ENCODE measurements around the gene PDIA6. TPM values are rescaled to one million over a fixed set of nuclear protein-coding genes. Genes with fewer than 3 reads are reported as not detected.

The PDIA6 gene
- total and polyA plus RNA-seq, 9 of the 15 experiments (the other 6 are each of a cell fraction or from before 2014, with no cell fraction given), result 166 to 268 (median 229) TPM

DNA sequence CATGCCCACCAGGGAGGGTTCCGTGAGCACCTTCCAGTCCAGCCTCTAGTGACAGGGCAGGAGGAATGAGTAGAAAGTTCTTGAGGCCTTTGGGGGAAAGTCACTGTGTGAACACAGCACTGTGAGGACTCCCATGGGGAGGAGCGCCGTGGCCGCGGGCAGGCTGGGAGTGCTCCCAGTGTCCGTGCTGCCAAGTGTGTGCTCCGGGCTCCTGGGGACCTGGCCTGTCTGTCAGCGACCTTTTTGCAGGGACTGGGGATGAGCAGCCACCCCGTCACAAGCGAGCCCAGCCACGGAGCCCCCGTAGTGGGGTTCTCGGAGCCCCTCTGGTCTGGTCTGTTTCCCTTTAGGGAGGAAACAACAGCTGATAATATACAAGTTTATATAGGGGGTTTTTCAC lies 36.8 kb downstream of the PDIA6 start (continued):
- TF ChIP-seq, protein P1, sequence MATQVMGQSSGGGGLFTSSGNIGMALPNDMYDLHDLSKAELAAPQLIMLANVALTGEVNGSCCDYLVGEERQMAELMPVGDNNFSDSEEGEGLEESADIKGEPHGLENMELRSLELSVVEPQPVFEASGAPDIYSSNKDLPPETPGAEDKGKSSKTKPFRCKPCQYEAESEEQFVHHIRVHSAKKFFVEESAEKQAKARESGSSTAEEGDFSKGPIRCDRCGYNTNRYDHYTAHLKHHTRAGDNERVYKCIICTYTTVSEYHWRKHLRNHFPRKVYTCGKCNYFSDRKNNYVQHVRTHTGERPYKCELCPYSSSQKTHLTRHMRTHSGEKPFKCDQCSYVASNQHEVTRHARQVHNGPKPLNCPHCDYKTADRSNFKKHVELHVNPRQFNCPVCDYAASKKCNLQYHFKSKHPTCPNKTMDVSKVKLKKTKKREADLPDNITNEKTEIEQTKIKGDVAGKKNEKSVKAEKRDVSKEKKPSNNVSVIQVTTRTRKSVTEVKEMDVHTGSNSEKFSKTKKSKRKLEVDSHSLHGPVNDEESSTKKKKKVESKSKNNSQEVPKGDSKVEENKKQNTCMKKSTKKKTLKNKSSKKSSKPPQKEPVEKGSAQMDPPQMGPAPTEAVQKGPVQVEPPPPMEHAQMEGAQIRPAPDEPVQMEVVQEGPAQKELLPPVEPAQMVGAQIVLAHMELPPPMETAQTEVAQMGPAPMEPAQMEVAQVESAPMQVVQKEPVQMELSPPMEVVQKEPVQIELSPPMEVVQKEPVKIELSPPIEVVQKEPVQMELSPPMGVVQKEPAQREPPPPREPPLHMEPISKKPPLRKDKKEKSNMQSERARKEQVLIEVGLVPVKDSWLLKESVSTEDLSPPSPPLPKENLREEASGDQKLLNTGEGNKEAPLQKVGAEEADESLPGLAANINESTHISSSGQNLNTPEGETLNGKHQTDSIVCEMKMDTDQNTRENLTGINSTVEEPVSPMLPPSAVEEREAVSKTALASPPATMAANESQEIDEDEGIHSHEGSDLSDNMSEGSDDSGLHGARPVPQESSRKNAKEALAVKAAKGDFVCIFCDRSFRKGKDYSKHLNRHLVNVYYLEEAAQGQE (IDR thresholded peaks at IDR 0.05; ENCODE audit: borderline replicate concordance), result no peak
- TF ChIP-seq, protein P1 (CRISPR knock-in tag; IDR thresholded peaks at IDR 0.05; ENCODE audit: low read depth), result no peak

All from K562 (cell line).